T-helper 2 cell treated with Interferon-gamma antibody and Interleukin-4, amounts not matched to agents 5 μg/mL and 100 μg/mL, for 36 hours (primary cell): ENCODE measurements around the gene VPS8.
A peak's percentile ranks its signal among the peaks of the same experiment; 100 is the strongest.

ENCODE experiments used
- DNase-seq: peaks from one replicate; pipeline ENCODE4 v3.0.0; 2021; ENCODE audit warnings: low spot score
- H3K27ac Mint-ChIP-seq: one replicate; pipeline ENCODE4 v1.8.0; 2021; ENCODE audit warnings: mild to moderate bottlenecking, mixed read lengths
- H3K27me3 Mint-ChIP-seq: one replicate; pipeline ENCODE4 v1.8.0; 2021; ENCODE audit warnings: low read depth, mixed read lengths
- H3K36me3 Mint-ChIP-seq: one replicate; pipeline ENCODE4 v1.8.0; 2021; ENCODE audit warnings: low read depth, mixed read lengths
- H3K4me1 Mint-ChIP-seq: one replicate; pipeline ENCODE4 v1.8.0; 2021; ENCODE audit warnings: low read depth, mixed read lengths
- H3K4me3 Mint-ChIP-seq: one replicate; pipeline ENCODE4 v1.8.0; 2022; ENCODE audit warnings: mild to moderate bottlenecking, moderate library complexity, mixed read lengths
- H3K9me3 Mint-ChIP-seq: one replicate; pipeline ENCODE4 v1.8.0; 2021; ENCODE audit warnings: mixed read lengths

Gene VPS8

GRCh38 chr3:184836090-184836822 lies 24.3 kb downstream of the VPS8 start:
- Mint-ChIP-seq H3K36me3 (peaks cover 49% of the 10 kb centered on the region), H3K4me3 (no peak overlapping the region), H3K4me1 (no peaks in the 10 kb centered on the region), H3K27ac (no peak overlapping the region), H3K27me3 (no peaks in the 10 kb centered on the region), H3K9me3 (no peaks in the 10 kb centered on the region)
- DNase-seq: no peak

- no peaks in the 10 kb centered on the region for H3K27me3 Mint-ChIP-seq
- no peaks in the 10 kb centered on the region for H3K9me3 Mint-ChIP-seq
- peaks cover 22% of the 10 kb centered on the region for H3K36me3 Mint-ChIP-seq
- no peak overlapping the region for H3K4me3 Mint-ChIP-seq
- no peak for DNase-seq
- H3K4me1 Mint-ChIP-seq: no peaks in the 10 kb centered on the region
- no peak overlapping the region for H3K27ac Mint-ChIP-seq
These were observed 30.5 kb downstream of the VPS8 start for GRCh38 chr3:184842433-184842832.

GRCh38 chr3:184845819-184846218 lies 33.9 kb downstream of the VPS8 start:
- Mint-ChIP-seq H3K36me3 (peaks cover 19% of the 10 kb centered on the region), H3K4me3 (no peak overlapping the region), H3K4me1 (no peaks in the 10 kb centered on the region), H3K27ac (no peak overlapping the region), H3K9me3 (no peaks in the 10 kb centered on the region), H3K27me3 (no peaks in the 10 kb centered on the region)
- DNase-seq: no peak

- no peaks in the 10 kb centered on the region for H3K27me3 Mint-ChIP-seq
- no peak overlapping the region for H3K27ac Mint-ChIP-seq
- H3K4me1 Mint-ChIP-seq: no peaks in the 10 kb centered on the region
- H3K9me3 Mint-ChIP-seq: no peaks in the 10 kb centered on the region
- H3K36me3 Mint-ChIP-seq: peaks cover 19% of the 10 kb centered on the region
- DNase-seq: no peak
- H3K4me3 Mint-ChIP-seq: no peak overlapping the region
These were observed 34.5 kb downstream of the VPS8 start for GRCh38 chr3:184846496-184846895.

- Mint-ChIP-seq H3K36me3 (peaks cover 22% of the 10 kb centered on the region), H3K4me1 (no peaks in the 10 kb centered on the region), H3K9me3 (no peaks in the 10 kb centered on the region), H3K4me3 (no peak overlapping the region), H3K27ac (no peak overlapping the region), H3K27me3 (no peaks in the 10 kb centered on the region)
- no peak for DNase-seq
These were observed 37.0 kb downstream of the VPS8 start for GRCh38 chr3:184848934-184849333.

- H3K27ac Mint-ChIP-seq: no peak overlapping the region
- no peaks in the 10 kb centered on the region for H3K9me3 Mint-ChIP-seq
- no peaks in the 10 kb centered on the region for H3K27me3 Mint-ChIP-seq
- DNase-seq: no peak
- peaks cover 27% of the 10 kb centered on the region for H3K36me3 Mint-ChIP-seq
- no peaks in the 10 kb centered on the region for H3K4me1 Mint-ChIP-seq
- no peak overlapping the region for H3K4me3 Mint-ChIP-seq
These were observed 38.2 kb downstream of the VPS8 start for GRCh38 chr3:184850201-184850600.

GRCh38 chr3:184857099-184857498 lies 45.1 kb downstream of the VPS8 start:
- H3K4me3 Mint-ChIP-seq: no peak overlapping the region
- no peak for DNase-seq

GRCh38 chr3:184864000-184864399 lies 52.0 kb downstream of the VPS8 start:
- Mint-ChIP-seq H3K27ac (no peak overlapping the region), H3K36me3 (peaks cover 42% of the 10 kb centered on the region), H3K27me3 (no peaks in the 10 kb centered on the region), H3K4me1 (no peaks in the 10 kb centered on the region), H3K4me3 (no peak overlapping the region), H3K9me3 (no peaks in the 10 kb centered on the region)
- no peak for DNase-seq

More at GRCh38 chr3:184857099-184857498, 45.1 kb downstream of the VPS8 start:
- H3K4me1 Mint-ChIP-seq: no peaks in the 10 kb centered on the region
- no peaks in the 10 kb centered on the region for H3K9me3 Mint-ChIP-seq
- no peaks in the 10 kb centered on the region for H3K27me3 Mint-ChIP-seq
- no peak overlapping the region for H3K27ac Mint-ChIP-seq
- H3K36me3 Mint-ChIP-seq: peaks cover 40% of the 10 kb centered on the region

- no peaks in the 10 kb centered on the region for H3K27me3 Mint-ChIP-seq
These were observed 56.5 kb downstream of the VPS8 start for GRCh38 chr3:184868477-184868876.

GRCh38 chr3:184872200-184872599 lies 60.2 kb downstream of the VPS8 start:
- DNase-seq: peak; percentile 8

More at GRCh38 chr3:184868477-184868876, 56.5 kb downstream of the VPS8 start:
- Mint-ChIP-seq H3K36me3 (peaks cover 39% of the 10 kb centered on the region), H3K4me3 (no peak overlapping the region), H3K9me3 (no peaks in the 10 kb centered on the region), H3K4me1 (peaks cover 12% of the 10 kb centered on the region), H3K27ac (no peak overlapping the region)
- no peak for DNase-seq

GRCh38 chr3:184873141-184873540 lies 61.2 kb downstream of the VPS8 start:
- Mint-ChIP-seq H3K36me3 (peaks cover 25% of the 10 kb centered on the region), H3K4me3 (no peak overlapping the region), H3K27me3 (no peaks in the 10 kb centered on the region), H3K27ac (no peak overlapping the region), H3K9me3 (no peaks in the 10 kb centered on the region), H3K4me1 (peaks cover 12% of the 10 kb centered on the region)
- DNase-seq: no peak

More at GRCh38 chr3:184872200-184872599, 60.2 kb downstream of the VPS8 start:
- H3K4me1 Mint-ChIP-seq: peaks cover 12% of the 10 kb centered on the region
- no peak overlapping the region for H3K4me3 Mint-ChIP-seq
- H3K36me3 Mint-ChIP-seq: peaks cover 25% of the 10 kb centered on the region
- no peaks in the 10 kb centered on the region for H3K9me3 Mint-ChIP-seq
- H3K27ac Mint-ChIP-seq: peak overlapping the region; percentile 7
- H3K27me3 Mint-ChIP-seq: no peaks in the 10 kb centered on the region

- Mint-ChIP-seq H3K9me3 (no peaks in the 10 kb centered on the region), H3K36me3 (peaks cover 16% of the 10 kb centered on the region), H3K27me3 (no peaks in the 10 kb centered on the region), H3K4me1 (peaks cover 12% of the 10 kb centered on the region), H3K4me3 (no peak overlapping the region), H3K27ac (no peak overlapping the region)
- no peak for DNase-seq
These were observed 63.0 kb downstream of the VPS8 start for GRCh38 chr3:184874709-184875644.

GRCh38 chr3:184880276-184881019 lies 68.5 kb downstream of the VPS8 start:
- no peaks in the 10 kb centered on the region for H3K27me3 Mint-ChIP-seq
- no peaks in the 10 kb centered on the region for H3K4me1 Mint-ChIP-seq
- no peak for DNase-seq
- no peak overlapping the region for H3K27ac Mint-ChIP-seq
- H3K4me3 Mint-ChIP-seq: no peak overlapping the region
- H3K9me3 Mint-ChIP-seq: no peaks in the 10 kb centered on the region
- peaks cover 22% of the 10 kb centered on the region for H3K36me3 Mint-ChIP-seq
